Measurements from ENCODE around the gene RNU5D-1. TPM values are rescaled to one million over a fixed set of nuclear protein-coding genes. Genes with fewer than 3 reads are reported as not detected.

RNU5D-1 gene
- total and polyA plus RNA-seq, 10 of the 15 experiments (the other 5 are each of a cell fraction or from before 2014, with no cell fraction given) = not detected

GRCh38 chr1:44723496-44724295 lies 7.3 kb downstream of the RNU5D-1 start (continued):
- TF ChIP-seq CTCF (IDR thresholded peaks at IDR 0.05 in 2 of 3, conservative IDR thresholded peaks at IDR 0.05 in 1 of 3; ENCODE audit: control insufficient read depth in 2 of 3, extremely low read depth in 1 of 3, insufficient read depth in 1 of 3, low read depth in 3 of 3, low read length in 3 of 3) (no peak), JUND (IDR thresholded peaks at IDR 0.05; ENCODE audit: low read depth, low read length) (no peak), SP1 (IDR thresholded peaks at IDR 0.05; ENCODE audit: low read depth, low read length) (peak; percentile 33), POLR2AphosphoS5 (IDR thresholded peaks at IDR 0.05; ENCODE audit: low read length) (no peak), FOS (IDR thresholded peaks at IDR 0.05; ENCODE audit: borderline replicate concordance, extremely low read depth, insufficient read length) (no peak), IKZF2 (IDR thresholded peaks at IDR 0.05) (peak; percentile 85 to 86; a peak in 3 of 4 replicates), FOXK2 (IDR thresholded peaks at IDR 0.05) (no peak), BMI1 (IDR thresholded peaks at IDR 0.05; ENCODE audit: borderline replicate concordance) (no peak), EED (IDR thresholded peaks at IDR 0.05; ENCODE audit: low read depth) (peak; percentile 86), MTA2 (IDR thresholded peaks at IDR 0.05; ENCODE audit: low read depth) (peak; percentile 48), MEF2B (IDR thresholded peaks at IDR 0.05; ENCODE audit: partially characterized antibody, poor library complexity, severe bottlenecking) (peak; percentile 20), DPF2 (IDR thresholded peaks at IDR 0.05) (peak; percentile 72), ESRRA (IDR thresholded peaks at IDR 0.05; ENCODE audit: low read length) (no peak), MEF2A (IDR thresholded peaks at IDR 0.05; ENCODE audit: insufficient read depth, low read depth, low read length) (peak; percentile 61; the same call in 1 of the 2 replicates), JUNB (IDR thresholded peaks at IDR 0.05) (no peak)
- TF ChIP-seq, protein P1, sequence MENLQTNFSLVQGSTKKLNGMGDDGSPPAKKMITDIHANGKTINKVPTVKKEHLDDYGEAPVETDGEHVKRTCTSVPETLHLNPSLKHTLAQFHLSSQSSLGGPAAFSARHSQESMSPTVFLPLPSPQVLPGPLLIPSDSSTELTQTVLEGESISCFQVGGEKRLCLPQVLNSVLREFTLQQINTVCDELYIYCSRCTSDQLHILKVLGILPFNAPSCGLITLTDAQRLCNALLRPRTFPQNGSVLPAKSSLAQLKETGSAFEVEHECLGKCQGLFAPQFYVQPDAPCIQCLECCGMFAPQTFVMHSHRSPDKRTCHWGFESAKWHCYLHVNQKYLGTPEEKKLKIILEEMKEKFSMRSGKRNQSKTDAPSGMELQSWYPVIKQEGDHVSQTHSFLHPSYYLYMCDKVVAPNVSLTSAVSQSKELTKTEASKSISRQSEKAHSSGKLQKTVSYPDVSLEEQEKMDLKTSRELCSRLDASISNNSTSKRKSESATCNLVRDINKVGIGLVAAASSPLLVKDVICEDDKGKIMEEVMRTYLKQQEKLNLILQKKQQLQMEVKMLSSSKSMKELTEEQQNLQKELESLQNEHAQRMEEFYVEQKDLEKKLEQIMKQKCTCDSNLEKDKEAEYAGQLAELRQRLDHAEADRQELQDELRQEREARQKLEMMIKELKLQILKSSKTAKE (IDR thresholded peaks at IDR 0.05; ENCODE audit: low read depth, poor library complexity, severe bottlenecking) = peak; percentile 63
- TF ChIP-seq, protein P2, sequence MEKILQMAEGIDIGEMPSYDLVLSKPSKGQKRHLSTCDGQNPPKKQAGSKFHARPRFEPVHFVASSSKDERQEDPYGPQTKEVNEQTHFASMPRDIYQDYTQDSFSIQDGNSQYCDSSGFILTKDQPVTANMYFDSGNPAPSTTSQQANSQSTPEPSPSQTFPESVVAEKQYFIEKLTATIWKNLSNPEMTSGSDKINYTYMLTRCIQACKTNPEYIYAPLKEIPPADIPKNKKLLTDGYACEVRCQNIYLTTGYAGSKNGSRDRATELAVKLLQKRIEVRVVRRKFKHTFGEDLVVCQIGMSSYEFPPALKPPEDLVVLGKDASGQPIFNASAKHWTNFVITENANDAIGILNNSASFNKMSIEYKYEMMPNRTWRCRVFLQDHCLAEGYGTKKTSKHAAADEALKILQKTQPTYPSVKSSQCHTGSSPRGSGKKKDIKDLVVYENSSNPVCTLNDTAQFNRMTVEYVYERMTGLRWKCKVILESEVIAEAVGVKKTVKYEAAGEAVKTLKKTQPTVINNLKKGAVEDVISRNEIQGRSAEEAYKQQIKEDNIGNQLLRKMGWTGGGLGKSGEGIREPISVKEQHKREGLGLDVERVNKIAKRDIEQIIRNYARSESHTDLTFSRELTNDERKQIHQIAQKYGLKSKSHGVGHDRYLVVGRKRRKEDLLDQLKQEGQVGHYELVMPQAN (conservative IDR thresholded peaks at IDR 0.05) = 0 out of 2 replicates have a peak, but pooled peaks have one; percentile 28
- TF ChIP-seq, protein P3, sequence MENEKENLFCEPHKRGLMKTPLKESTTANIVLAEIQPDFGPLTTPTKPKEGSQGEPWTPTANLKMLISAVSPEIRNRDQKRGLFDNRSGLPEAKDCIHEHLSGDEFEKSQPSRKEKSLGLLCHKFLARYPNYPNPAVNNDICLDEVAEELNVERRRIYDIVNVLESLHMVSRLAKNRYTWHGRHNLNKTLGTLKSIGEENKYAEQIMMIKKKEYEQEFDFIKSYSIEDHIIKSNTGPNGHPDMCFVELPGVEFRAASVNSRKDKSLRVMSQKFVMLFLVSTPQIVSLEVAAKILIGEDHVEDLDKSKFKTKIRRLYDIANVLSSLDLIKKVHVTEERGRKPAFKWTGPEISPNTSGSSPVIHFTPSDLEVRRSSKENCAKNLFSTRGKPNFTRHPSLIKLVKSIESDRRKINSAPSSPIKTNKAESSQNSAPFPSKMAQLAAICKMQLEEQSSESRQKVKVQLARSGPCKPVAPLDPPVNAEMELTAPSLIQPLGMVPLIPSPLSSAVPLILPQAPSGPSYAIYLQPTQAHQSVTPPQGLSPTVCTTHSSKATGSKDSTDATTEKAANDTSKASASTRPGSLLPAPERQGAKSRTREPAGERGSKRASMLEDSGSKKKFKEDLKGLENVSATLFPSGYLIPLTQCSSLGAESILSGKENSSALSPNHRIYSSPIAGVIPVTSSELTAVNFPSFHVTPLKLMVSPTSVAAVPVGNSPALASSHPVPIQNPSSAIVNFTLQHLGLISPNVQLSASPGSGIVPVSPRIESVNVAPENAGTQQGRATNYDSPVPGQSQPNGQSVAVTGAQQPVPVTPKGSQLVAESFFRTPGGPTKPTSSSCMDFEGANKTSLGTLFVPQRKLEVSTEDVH (IDR thresholded peaks at IDR 0.05; ENCODE audit: low read depth, partially characterized antibody) = no peak
